ENCODE results near the gene APH1A.
"Not testable (repeated sequence)": the region's sequence is repeated elsewhere in the genome, so short reads cannot be mapped to it uniquely, and the experiment has no call there.

The APH1A gene

DNA sequence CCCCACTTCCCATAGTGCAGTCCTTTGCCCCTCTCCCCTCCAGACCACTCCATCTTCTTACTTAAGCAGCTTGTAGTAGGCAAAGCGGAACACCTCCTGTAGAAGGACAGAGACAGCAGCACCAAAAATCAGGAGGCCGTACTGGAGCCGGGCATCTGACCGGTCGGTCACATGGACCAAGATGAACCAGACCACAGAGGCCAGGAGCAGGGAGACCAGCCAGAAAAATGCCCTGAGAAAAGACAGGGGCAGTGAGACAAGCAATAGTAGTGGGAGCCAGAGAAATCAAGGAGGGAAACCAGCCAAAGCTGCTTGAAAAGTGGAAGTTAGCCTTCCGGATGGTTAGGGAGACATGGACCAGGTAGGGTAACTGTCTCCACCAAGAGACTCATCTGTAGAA lies 920 bp downstream of the APH1A start:
- DNase-seq = no peak

DNA sequence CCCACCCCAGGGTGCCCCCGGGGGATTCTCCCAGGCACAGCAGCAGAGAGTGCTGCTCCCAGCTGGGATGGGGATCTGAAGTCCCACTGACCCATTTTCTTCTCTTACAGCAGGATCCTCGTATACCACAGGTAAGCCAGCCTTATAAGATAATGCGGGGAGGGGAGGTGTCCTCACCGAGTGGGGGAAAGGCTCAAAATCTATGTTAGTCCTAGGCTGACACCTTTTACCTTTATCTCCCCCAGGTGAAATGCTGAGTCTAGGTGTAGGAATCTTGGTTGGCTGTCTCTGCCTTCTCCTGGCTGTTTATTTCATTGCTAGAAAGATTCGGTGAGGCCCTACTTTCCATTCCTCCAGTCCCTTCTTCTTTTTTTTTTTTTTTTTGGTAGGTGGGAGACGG lies 5.3 kb downstream of the APH1A start:
- no peak for DNase-seq

DNA sequence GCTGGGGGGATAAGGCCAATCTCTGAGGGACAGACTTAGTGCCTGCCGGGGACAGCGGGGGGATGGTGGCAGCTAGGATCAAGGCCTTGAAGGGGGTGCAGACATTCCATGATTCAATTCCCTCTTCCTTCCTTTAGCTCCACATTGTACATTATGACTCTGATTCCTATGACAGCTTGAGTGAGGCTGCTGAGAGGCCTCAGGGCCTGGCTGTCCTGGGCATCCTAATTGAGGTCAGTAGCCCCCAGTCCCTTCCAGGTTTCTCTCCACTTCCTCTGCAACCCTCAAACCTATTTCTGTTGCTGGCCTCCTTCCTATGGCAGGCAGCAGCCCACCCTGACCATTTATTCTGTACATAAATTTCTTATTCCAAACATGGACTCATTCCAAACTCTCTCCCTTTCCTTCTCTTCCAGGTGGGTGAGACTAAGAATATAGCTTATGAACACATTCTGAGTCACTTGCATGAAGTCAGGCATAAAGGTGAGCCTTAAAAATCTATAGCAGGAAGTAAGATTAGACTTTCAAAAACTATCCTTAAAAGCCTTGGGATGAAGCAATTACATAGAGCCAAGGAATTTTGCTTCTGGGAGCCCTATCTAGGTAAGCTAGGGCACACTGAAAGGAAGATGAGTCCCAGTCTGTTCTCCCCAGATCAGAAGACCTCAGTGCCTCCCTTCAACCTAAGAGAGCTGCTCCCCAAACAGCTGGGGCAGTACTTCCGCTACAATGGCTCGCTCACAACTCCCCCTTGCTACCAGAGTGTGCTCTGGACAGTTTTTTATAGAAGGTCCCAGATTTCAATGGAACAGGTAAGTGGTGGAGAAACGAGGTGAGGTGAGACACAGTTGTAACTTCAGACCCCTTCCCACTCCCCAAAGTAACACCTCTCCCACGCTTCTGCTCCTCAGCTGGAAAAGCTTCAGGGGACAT lies 6.2 kb downstream of the APH1A start:
- no peak for DNase-seq

- no peak for DNase-seq
These were observed 7.4 kb downstream of the APH1A start for GRCh38 chr1:150261367-150261766.

DNA sequence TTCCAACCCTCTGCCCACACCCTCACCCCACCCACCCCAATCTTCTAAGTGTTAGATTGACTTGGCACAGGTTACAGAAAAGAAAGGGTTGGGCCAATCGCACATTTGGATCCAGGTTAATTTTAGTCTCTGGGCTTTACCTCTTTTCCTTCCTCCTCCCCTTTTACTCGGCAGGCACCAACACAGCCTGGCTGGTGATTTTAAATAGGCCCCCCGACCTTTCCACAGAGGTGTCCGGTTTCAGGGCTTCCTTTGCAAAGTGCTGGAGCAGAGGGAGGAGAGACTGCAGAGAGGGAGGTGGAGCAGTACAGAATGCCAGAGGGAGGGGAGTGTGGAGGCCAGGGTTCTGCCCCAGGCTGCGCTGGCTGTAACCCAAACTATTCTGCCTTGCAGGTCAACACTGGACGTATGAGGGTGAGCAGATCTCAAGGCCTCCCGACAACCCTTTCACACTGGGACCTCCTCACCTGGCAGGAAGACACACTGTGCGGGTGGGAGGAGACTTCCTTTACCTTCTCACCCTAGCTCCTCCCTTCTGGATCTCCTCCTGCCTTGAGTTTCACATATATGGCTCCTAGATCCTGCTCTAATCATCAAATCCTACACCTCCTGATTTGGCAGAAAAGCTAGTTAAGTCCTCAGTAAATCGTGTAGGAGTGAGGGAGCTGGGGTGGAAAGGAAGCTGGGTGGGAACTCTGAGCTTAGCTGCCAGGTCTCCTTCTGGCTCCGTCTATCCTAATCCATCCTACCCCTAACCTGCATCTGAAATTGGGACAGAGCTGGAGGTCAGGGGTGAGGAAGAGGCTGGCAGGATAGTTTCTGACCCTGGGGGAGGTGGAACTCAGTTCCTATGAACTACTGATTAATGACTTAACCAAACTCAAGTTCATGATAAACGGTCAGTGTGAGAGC lies 8.8 kb downstream of the APH1A start:
- peak; percentile 77 for DNase-seq

DNA sequence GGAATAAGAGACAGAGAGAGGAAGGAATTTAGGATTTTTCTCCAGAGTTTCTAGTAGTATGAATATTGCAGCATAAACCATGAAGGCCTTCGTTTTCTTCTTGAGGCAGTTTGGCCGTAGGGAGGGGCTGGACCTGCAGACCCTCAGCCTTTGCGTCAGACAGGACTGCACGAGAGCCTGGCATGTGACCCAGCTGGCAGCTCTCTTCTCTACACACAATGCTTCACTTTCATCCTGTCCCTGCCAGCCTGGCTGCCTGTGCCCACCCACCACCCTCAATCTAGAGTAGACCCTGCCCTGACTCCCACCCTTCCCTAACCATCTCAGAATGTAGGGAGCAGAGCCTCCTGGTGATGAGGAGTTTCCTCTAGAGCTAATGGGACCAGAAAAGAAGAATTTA lies 9.6 kb downstream of the APH1A start:
- DNase-seq = no peak

DNA sequence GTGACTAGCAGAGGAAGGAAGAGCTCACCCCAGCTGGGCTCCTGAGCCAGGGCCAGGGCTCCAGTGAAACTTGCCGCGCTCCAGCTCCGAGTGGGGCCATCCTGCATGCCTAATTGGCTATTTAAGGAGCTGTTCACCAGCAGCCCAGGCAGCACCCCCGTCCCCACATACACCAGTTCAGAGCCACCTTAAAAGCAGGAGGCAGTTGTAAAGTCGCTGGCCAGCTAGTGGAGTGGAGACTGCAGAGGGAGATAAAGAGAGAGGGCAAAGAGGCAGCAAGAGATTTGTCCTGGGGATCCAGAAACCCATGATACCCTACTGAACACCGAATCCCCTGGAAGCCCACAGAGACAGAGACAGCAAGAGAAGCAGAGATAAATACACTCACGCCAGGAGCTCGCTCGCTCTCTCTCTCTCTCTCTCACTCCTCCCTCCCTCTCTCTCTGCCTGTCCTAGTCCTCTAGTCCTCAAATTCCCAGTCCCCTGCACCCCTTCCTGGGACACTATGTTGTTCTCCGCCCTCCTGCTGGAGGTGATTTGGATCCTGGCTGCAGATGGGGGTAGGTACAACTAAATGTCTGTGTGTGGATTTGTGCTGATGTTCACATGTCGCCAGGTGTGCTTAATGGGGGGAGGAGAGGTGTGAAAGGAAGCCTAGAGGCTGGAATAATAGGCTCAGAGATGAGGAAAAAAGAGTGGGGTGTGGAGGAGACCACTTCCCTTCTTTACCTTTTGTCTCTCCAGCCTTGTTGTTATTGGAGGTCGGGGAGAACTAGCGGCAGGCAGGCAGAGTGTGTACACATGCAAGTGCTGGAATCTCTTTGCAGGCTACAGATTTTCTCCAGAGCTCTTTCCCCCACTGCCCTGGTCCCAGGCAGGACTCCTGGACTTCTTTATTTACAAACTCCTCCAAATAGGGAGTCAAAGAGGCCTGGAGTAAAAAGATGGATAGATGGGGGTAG lies 10.9 kb downstream of the APH1A start, which contains the start of gene CA14:
Gene CA14 (plus strand): TSS at position 151 of the 962 bp plus-strand sequence. CDS start 355 bp downstream, at position 506.
- DNase-seq = no peak

GRCh38 chr1:150256554-150257341 lies 12.1 kb downstream of the APH1A start:
- no peak for DNase-seq

DNA sequence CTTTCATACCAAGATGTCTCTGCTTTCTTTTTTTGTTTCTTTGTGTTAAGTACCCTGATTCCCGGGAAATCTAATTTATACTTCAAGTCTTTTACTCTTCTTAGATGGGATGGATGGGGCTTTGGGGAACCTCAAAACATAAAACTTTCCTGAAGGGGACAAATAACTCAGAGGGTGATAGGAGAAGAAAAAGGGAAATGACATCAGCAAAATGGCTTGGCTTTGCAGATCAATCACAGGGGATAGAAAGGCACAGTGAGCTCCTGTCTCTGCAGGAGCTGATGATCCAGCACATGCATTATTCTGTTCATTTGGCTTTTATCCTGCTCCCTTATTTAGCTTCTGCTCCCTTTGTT lies 12.6 kb downstream of the APH1A start:
- no peak for DNase-seq

DNA sequence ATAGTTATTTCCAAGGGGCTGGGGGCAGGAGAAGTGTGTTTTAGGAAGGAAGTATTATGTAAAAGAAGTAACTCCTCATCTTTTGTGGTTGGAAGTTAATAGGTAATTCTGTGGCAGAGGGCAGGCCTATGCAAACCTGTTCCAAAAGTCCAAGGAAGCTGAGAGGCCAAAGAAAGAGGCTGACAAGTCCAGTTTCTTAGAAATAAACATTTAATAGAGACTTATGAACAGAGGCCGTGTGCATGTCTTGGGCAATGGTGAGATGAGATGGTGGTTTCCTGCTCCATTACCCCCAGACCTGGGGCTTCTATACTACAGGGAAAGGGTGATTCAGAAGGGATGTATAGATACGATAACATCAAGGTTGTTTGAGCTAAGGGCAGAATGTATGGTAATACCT lies 18.9 kb downstream of the APH1A start:
- DNase-seq = no peak

DNA sequence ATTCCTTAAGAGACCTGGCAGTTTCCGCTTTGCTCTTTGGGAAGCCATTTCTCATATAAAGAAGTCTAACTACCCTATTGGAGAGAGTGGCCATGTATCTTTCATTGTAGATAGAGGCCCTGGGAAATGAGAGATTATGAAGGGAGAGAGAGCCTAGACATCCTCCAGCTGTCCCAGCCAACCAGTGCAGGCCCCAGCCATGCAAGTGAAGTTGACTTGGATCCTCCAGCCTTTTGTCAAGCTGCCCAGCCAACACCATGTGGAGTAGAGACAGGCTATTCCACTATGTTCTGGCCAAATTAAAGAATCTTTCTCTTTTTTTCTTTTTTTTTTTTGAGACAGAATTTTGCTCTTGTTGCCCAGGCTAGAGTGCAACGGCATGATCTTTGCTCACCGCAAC lies 25.8 kb downstream of the APH1A start:
- DNase-seq = no peak

GRCh38 chr1:150237746-150238145 lies 31.1 kb downstream of the APH1A start:
- DNase-seq = no peak

DNA sequence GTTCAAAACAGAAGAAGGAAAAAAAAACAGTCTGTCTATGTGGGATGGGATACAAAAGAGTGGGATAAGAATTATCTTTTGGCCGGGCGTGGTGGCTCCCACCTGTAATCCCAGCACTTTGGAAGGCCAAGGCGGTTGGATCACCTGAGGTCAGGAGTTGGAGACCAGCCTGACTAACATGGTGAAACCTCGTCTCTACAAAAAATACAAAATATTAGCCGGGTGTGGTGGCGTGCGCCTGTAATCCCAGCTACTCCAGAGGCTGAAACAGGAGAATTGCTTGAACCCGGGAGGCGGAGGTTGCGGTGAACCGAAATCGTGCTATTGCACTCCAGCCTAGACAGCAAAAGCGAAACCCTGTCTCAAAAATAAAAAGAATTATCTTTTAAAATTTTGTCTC lies 31.6 kb downstream of the APH1A start:
- not testable (repeated sequence) for DNase-seq

DNA sequence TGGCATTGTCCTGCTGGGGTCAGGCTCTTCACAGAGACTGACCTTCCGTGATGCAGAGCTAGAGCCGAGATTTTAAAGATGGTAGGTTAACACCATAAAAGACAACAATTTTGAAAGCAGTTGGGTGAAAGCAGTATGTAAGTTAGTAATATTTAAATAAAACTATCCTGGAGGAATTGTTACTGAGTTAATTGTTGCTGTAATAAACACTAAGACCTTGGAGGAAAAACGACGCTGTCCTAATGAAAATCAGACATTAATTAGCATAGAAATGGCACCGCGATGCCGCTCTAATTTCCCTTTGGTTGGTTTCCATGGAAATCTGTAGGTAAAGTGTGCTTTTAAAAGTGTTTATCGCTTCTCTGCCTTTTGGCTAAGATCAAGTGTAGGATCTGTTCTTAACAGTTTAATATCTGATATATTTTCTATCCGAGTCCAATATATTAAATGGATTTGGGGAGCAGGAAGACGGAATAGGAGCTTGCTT lies 32.2 kb downstream of the APH1A start:
- no peak for DNase-seq

- peak; percentile 98 for DNase-seq
These were observed 32.8 kb downstream of the APH1A start, which contains the start of gene ANP32E for GRCh38 chr1:150235852-150236613. ANP32E (minus strand) TSS chr1:150236112; CDS start chr1:150235786, 326 bp downstream.

DNA sequence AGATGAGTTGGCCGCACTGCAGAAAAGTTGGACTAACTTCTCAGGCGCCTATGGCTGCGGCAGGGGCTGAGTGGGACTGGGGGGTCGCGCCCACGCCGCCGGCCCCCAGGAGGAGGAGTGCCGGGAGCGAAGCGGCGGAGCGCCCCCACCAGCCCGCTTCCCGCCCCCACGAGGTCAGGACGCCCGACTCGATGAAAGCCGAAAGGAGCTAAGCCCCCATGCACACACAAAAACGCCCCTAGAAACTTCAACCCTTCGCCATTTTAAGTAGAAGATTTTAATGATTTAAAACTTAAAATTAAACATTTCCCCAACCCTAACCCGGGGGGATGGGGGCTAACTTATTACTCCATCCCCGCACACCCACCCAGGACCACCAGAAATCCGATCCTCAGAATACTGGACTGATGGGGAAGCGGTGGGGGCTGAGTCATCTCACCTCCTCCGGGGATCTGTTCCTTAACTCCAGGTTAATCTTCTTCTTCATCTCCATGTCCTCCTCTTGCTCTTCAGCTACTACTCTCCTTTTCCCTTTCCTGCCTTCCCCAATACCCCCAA lies 33.4 kb downstream of the APH1A start:
- no peak for DNase-seq

GRCh38 chr1:150234566-150235293 lies 34.1 kb downstream of the APH1A start:
- DNase-seq = no peak

DNA sequence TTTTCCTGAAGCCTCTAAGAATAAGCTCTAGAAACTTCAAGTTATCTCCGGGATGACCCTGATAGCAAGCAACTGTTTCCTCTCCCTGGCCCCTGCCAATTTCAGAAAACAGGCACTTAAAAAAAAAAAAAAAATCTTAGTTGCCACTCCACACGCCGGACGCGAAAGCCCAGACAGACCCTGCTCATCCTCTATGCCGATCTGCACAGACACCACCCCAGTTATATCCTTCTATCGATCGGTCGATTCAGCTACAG lies 34.6 kb downstream of the APH1A start:
- no peak for DNase-seq

DNA sequence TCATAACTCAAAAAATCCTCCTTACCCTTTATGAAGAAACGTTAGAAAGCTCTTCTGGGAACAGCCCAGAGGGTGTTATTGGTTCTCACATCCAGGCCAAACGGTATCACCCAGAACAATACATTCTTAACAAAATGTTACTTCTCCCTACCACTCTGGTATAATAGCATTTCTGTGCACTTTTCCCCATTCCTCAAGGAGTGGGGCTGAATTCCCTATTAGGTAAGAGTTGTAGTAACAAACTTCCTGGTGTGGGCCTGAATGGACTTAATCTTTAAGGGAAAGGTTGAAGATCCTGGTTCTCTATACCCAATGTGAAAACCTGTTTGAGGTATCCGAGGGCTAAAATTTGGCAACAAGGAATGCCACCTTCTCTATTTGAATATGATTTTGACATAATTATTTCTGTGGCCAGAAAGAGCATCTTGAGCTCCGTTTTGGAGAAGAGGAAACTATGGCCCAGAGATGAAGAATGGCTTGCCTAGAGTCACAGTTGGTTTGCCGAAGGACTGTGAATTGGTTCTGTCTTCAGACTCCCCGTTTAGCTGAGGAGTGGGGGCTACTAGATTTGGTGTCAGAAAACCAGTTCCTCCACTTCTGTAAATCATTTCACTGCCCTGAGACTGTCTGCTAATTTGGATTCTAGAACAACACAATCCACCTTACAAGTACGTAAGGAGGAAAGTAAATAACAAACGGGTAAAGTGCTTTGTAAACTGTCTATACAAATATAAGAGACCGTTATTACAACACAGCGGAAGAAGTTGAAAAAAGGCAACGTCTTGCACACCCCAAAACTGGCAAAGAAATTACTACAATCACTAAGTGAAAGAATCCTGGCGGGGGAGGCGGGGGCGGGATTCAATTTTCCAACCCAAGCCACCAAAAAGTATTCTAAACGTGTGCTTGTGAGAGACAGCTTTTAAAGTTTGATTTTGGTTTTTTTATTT lies 35.2 kb downstream of the APH1A start:
- DNase-seq = no peak
